Measurements from ENCODE around the gene DUSP10. TPM values are rescaled to one million over a fixed set of nuclear protein-coding genes. Genes with fewer than 3 reads are reported as not detected.

DUSP10 gene
- total and polyA plus RNA-seq, 5 donors: 4.6 to 5.1 (median 4.8) TPM

DNA sequence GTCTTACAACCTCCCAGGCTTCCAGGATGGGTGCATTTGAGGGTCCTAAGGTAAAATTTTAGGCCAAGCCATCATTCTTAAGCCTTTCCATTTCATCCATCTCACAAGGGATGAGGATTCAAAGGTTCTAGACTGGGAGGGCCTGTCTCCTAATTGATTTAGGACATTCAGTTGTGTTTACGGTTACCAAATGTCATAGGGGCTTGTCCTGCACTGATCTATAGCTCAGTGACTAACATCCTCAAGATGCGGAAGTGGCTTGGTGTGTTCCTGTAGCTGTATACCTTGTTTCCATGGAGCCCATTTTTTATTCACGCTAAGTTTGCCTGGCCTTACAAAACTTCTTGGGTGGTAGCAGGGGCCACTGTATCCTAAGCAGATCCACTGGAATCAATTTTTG is 52.8 kb downstream of the DUSP10 start:
- ATAC-seq (no peak), DNase-seq (no peak)
- Histone ChIP-seq H3K27ac (ENCODE audit: low read length) (no peak overlapping the region), H3K9me3 (ENCODE audit: control insufficient read depth, low read length) (peaks cover 2% of the 10 kb centered on the region), H3K4me3 (ENCODE audit: low read length) (no peak overlapping the region), H3K27me3 (ENCODE audit: control insufficient read depth, insufficient read depth) (no peaks in the 10 kb centered on the region), H3K4me1 (ENCODE audit: control insufficient read depth, insufficient read depth, low read length) (no peaks in the 10 kb centered on the region)
- 94% methylated on average over 3 of the region's 3 CpGs for WGBS
- intact Hi-C loops (cut with DNase I): no loop called here

DNA sequence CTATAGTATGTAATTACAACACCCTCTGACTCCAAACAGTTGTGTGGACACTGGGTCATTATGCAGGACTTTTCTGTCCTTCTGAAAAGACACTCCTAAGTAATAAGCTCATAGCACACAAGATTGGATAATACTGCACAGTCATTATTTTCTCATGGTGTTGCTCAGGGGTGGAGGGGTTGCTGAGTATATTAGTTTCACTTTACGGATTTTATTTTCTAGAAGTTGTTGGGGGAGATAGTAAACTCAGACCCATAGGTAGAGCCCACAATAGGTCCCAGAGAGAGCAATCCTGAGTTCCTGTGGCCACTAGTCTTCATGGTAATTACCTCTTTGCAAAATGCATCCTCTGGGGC is 53.4 kb downstream of the DUSP10 start:
- Histone ChIP-seq H3K4me3 (ENCODE audit: low read length) (no peak overlapping the region), H3K9me3 (ENCODE audit: control insufficient read depth, low read length) (peaks cover under 1% of the 10 kb centered on the region), H3K4me1 (ENCODE audit: control insufficient read depth, insufficient read depth, low read length) (no peaks in the 10 kb centered on the region), H3K27me3 (ENCODE audit: control insufficient read depth, insufficient read depth) (no peaks in the 10 kb centered on the region), H3K27ac (ENCODE audit: low read length) (no peak overlapping the region)
- ATAC-seq (no peak), DNase-seq (no peak)
- intact Hi-C loops (cut with DNase I): no loop called here
- WGBS: 87% methylated on average over 1 of the region's 1 CpG

DNA sequence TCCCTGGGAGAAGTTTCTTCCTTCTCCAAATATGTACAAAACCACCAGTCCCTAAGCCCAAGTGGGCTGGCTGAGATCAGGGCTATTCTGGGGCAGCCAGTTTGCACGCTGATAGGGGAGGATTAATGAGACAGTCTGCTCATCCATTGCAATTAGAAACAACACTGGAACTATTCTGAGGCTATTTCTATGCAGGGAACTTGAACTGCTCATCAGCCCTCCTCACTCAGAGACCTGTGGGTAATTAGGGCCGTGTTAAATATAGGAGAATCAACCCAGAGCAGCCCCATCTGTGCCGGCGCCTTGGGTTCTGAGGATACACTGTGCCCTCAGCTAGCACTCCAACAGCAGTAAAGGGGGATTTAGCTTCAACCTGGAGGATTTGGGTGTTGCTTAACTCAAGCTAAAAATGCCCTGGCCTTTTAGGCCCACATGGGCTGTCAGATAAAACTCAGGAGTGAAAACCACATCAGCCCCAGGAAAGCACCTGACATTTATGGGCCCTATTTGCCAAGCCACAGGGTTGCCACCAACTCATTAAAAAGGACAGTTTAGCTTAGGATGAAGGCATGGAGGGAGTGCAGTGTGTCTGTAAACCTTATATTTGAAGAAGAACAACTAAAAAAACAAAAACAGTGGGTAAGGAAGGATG is 53.9 kb downstream of the DUSP10 start:
- Histone ChIP-seq H3K4me3 (ENCODE audit: low read length) (no peak overlapping the region), H3K27ac (ENCODE audit: low read length) (peak overlapping the region; percentile 47), H3K27me3 (ENCODE audit: control insufficient read depth, insufficient read depth) (no peaks in the 10 kb centered on the region), H3K4me1 (ENCODE audit: control insufficient read depth, insufficient read depth, low read length) (no peaks in the 10 kb centered on the region), H3K9me3 (ENCODE audit: control insufficient read depth, low read length) (no peaks in the 10 kb centered on the region)
- WGBS: 53% methylated on average over 4 of the region's 4 CpGs
- DNase-seq (no peak), ATAC-seq (peak; percentile 44 to 68)
- intact Hi-C loops (cut with DNase I): no loop called here

DNA sequence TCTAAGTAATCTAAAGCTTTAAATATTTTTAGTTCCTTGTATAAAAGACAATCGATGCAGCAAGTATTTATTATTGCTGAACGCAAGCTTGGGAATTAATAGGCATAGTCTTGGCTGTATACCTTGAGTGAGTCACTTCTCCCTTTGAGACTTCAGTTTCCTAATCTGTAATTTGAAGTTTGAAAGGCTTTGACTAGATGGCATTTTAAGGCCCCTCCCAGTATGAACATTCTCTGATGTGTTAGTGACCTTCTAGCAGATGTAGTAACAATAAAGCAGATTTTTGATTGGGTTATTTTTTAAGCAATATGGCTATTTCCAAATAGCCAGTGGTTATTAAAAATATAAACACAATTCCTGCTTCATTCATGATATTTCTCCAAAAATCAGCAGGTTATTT is 58.2 kb downstream of the DUSP10 start:
- DNase-seq: no peak
- ATAC-seq: no peak
- intact Hi-C loops (cut with DNase I): no loop called here
- H3K27me3 ChIP-seq (ENCODE audit: control insufficient read depth, insufficient read depth): no peaks in the 10 kb centered on the region
- H3K4me1 ChIP-seq (ENCODE audit: control insufficient read depth, insufficient read depth, low read length): no peaks in the 10 kb centered on the region
- no peaks in the 10 kb centered on the region for H3K9me3 ChIP-seq (ENCODE audit: control insufficient read depth, low read length)
- H3K4me3 ChIP-seq (ENCODE audit: low read length): no peak overlapping the region
- 84% methylated on average over 2 of the region's 2 CpGs for WGBS
- H3K27ac ChIP-seq (ENCODE audit: low read length): no peak overlapping the region

DNA sequence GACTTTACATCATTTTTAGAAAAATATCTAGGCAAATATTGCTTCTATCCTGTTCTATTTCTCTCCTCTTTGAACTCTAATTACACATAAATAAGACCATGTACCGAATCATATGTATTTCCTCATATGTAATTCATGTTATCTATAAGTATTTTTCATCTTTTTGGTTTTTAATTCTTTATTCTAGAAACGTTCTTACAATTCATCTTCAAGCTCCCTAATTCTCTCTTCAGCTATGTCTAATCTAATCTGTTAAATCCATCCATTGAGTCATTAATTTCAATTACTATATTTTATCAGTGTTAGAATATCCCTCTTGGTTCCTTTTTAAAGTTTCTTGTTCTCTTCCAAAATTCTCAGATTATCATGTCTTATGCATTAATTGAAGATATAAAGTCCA is 61.8 kb downstream of the DUSP10 start:
- 82% methylated on average over 2 of the region's 2 CpGs for WGBS
- Histone ChIP-seq H3K4me1 (ENCODE audit: control insufficient read depth, insufficient read depth, low read length) (no peaks in the 10 kb centered on the region), H3K27ac (ENCODE audit: low read length) (no peak overlapping the region), H3K9me3 (ENCODE audit: control insufficient read depth, low read length) (no peaks in the 10 kb centered on the region), H3K27me3 (ENCODE audit: control insufficient read depth, insufficient read depth) (no peaks in the 10 kb centered on the region), H3K4me3 (ENCODE audit: low read length) (no peak overlapping the region)
- ATAC-seq (no peak), DNase-seq (no peak)
- intact Hi-C loops (cut with DNase I): no loop called here

DNA sequence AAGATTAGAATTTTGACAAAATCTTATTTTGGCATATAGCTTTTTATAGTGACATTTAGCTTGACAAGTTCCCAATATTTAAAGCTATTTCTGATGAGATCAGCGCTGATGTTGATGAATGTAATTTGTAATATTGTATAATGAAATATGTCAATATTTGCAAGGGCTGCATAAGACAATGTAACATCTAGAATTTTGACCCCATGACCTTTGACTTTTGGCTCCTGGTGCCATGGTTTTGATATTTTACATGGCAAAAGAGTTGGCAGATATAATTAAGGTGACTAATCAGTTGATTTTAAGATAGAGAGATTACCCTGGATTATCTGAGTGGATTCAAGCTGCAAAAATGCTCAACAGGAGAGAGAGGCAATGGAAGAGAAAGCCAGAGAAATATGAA is 63.9 kb downstream of the DUSP10 start:
- no peak overlapping the region for H3K27ac ChIP-seq (ENCODE audit: low read length)
- intact Hi-C loops (cut with DNase I): no loop called here
- H3K4me1 ChIP-seq (ENCODE audit: control insufficient read depth, insufficient read depth, low read length): no peaks in the 10 kb centered on the region
- H3K9me3 ChIP-seq (ENCODE audit: control insufficient read depth, low read length): no peaks in the 10 kb centered on the region
- no peak for DNase-seq
- no peak for ATAC-seq
- WGBS: 89% methylated on average over 1 of the region's 1 CpG
- no peak overlapping the region for H3K4me3 ChIP-seq (ENCODE audit: low read length)
- H3K27me3 ChIP-seq (ENCODE audit: control insufficient read depth, insufficient read depth): no peaks in the 10 kb centered on the region

DNA sequence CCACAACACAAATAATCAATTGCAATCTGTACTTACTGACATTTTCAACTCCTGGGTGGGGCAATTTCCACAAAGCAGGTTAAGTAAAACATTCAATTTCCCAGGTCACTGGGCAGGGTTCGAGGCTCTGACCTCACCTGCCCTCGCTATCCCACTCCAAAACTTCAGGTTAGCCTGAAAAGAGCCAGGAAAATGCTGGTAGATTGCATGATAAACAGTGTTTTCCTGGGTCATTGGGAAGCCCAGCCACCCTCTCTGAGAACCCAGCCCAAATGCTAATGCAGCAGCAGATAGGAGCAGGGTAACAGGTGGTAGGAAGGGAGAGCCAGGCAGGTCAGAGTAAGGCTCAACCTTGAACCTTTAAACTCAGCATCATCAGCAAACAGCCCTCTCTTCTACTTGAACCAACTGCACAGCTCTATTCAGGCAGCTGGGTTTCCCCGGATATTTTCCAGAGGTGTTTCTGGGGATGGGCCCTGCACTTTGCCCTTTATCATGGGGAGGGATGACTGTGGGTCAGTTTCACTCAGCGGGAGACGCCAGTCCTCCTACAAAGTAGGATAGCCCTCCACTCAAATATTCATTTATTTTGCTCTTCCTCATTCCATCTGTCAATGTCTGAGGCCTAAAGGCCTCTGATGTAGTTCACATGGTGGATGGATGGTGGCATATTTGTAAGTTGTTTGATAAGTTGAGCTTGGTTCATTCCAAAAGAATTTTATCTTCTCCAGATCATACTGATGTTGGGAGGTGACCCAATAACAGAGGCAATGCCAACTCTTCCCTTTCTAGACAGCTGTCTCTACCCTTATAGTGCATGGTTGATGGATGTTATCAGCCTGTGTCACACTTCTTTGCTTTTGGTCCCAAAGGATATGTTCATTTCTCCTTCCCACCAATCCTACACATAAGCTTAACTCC is 65.7 kb downstream of the DUSP10 start:
- ATAC-seq: no peak
- no peaks in the 10 kb centered on the region for H3K9me3 ChIP-seq (ENCODE audit: control insufficient read depth, low read length)
- WGBS: 76% methylated on average over 5 of the region's 5 CpGs
- no peaks in the 10 kb centered on the region for H3K27me3 ChIP-seq (ENCODE audit: control insufficient read depth, insufficient read depth)
- H3K27ac ChIP-seq (ENCODE audit: low read length): no peak overlapping the region
- no peak for DNase-seq
- intact Hi-C loops (cut with DNase I): no loop called here
- H3K4me3 ChIP-seq (ENCODE audit: low read length): no peak overlapping the region
- no peaks in the 10 kb centered on the region for H3K4me1 ChIP-seq (ENCODE audit: control insufficient read depth, insufficient read depth, low read length)

DNA sequence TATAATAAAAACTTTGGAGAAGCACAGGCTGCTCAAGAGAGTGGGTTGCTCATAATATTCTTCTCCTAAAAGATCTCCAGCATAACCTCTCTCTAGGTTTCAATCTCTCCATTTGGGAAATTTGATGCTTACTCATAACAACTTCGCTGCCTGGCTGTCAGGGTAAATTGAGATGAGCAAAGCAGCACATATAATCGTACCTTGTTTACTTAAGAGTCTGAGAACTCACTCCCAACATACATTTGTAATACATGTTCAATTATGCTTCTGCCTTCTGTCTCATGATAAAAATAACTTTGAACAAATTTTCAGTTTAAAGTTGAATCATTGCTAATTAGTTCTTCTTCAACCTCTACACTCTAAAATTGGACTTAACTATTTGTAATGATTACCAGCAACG is 68.9 kb downstream of the DUSP10 start:
- Histone ChIP-seq H3K27me3 (ENCODE audit: control insufficient read depth, insufficient read depth) (no peaks in the 10 kb centered on the region), H3K27ac (ENCODE audit: low read length) (no peak overlapping the region), H3K4me1 (ENCODE audit: control insufficient read depth, insufficient read depth, low read length) (no peaks in the 10 kb centered on the region), H3K4me3 (ENCODE audit: low read length) (no peak overlapping the region), H3K9me3 (ENCODE audit: control insufficient read depth, low read length) (no peaks in the 10 kb centered on the region)
- ATAC-seq (no peak), DNase-seq (no peak)
- intact Hi-C loops (cut with DNase I): no loop called here
- WGBS: 87% methylated on average over 3 of the region's 3 CpGs

DNA sequence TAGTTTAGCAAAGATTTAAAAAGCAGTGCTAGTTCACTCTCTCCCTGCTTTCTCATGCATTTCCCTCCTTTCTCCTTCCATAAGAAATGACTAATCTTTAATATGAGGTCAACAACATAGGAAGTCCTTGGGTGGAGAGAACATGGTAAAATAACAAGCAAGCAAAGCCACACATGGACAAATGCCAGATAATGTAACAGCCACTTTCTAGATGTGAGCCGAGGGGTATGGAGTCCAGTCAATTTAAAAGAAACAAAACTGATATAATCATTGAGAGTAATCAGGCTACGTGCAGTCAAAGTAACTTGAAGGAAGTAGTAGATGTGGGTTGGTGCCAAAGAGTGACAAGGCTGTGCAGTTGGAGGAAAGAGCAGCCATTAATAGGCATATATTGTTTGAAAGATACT is 69.6 kb downstream of the DUSP10 start:
- intact Hi-C loops (cut with DNase I): no loop called here
- WGBS: 52% methylated on average over 2 of the region's 2 CpGs
- DNase-seq (no peak), ATAC-seq (no peak)
- H3K9me3 ChIP-seq (ENCODE audit: control insufficient read depth, low read length): no peaks in the 10 kb centered on the region
- no peak overlapping the region for H3K4me3 ChIP-seq (ENCODE audit: low read length)
- no peak overlapping the region for H3K27ac ChIP-seq (ENCODE audit: low read length)
- no peaks in the 10 kb centered on the region for H3K27me3 ChIP-seq (ENCODE audit: control insufficient read depth, insufficient read depth)
- H3K4me1 ChIP-seq (ENCODE audit: control insufficient read depth, insufficient read depth, low read length): no peaks in the 10 kb centered on the region

DNA sequence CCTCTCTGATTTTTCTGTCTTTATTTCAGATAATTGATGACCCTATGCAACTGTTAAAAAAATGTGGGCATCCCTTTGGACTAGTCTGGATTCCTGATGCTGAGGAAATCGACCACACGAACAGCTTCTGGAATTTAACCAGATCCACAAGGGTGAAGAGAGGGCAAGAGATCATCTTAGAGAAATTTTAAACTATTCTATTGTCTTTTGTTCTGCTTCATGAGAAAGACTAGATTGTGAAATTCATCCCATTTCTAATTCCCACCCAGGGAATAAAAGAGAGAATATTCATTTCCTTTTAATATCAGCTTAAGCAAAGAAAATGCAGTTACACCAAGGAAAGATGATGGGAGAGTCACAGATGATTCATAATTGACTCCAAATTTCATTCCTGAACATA is 71.8 kb downstream of the DUSP10 start:
- intact Hi-C loops (cut with DNase I): no loop called here
- Histone ChIP-seq H3K9me3 (ENCODE audit: control insufficient read depth, low read length) (no peaks in the 10 kb centered on the region), H3K4me3 (ENCODE audit: low read length) (no peak overlapping the region), H3K27me3 (ENCODE audit: control insufficient read depth, insufficient read depth) (no peaks in the 10 kb centered on the region), H3K4me1 (ENCODE audit: control insufficient read depth, insufficient read depth, low read length) (no peaks in the 10 kb centered on the region), H3K27ac (ENCODE audit: low read length) (no peak overlapping the region)
- ATAC-seq: no peak
- WGBS: 54% methylated on average over 2 of the region's 2 CpGs
- DNase-seq: no peak

DNA sequence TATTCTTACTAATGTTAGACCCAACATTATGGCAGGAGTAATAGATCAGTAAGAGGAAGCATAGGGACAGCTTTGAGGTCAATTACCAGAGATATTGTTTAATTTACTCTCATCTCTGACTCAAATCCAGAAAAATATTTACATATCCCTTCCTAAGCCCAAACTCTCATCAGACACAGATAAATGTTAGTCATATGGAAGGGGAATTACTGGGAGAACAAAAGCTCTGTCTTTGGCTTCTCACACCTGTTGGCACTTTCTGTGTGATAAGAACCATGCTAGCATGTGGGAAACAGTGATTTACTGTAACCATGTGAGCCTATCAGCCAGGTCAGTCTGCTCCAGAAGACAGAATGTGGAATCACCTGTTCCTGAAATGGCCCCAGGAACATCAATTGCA is 72.4 kb downstream of the DUSP10 start:
- H3K4me3 ChIP-seq (ENCODE audit: low read length): no peak overlapping the region
- DNase-seq (no peak), ATAC-seq (no peak)
- no peak overlapping the region for H3K27ac ChIP-seq (ENCODE audit: low read length)
- H3K4me1 ChIP-seq (ENCODE audit: control insufficient read depth, insufficient read depth, low read length): no peaks in the 10 kb centered on the region
- no peaks in the 10 kb centered on the region for H3K9me3 ChIP-seq (ENCODE audit: control insufficient read depth, low read length)
- intact Hi-C loops (cut with DNase I): no loop called here
- H3K27me3 ChIP-seq (ENCODE audit: control insufficient read depth, insufficient read depth): no peaks in the 10 kb centered on the region

Measured in right cardiac atrium (tissue), 5 donors.